VCaP (cell line): Measurements from ENCODE around the gene LYPD1.

Source experiments
- H3K27ac ChIP-seq: fragments of 450-650 bp; 2 replicates; pipeline ENCODE4 v1.5.1; 2017
- TF ChIP-seq, protein P1 (sequence below): fragments of 450-650 bp; conservative IDR thresholded peaks from 2 replicates; pipeline ENCODE4 v1.5.1; 2017; ENCODE audit warnings: mild to moderate bottlenecking, moderate library complexity

Gene LYPD1

DNA sequence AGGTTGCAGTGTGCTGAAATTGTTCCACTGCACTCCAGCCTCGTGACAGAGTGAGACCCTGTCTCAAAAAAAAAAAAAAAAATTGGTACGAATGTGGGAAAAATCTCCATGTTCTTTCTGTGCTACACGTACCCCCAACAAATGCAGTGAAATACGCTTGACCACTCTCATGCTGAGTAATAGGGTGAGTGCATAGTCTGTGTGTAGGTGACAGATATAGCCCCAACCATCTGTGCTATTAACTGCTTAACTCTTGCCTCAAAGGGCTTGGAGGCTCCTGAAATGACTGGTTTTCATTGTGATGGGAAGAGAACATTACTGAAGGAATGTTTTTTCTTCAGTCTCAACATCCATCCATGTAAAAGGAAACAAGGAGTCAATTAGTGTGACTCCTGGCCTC is 15.7 kb downstream of the LYPD1 start:
- TF ChIP-seq, protein P1, sequence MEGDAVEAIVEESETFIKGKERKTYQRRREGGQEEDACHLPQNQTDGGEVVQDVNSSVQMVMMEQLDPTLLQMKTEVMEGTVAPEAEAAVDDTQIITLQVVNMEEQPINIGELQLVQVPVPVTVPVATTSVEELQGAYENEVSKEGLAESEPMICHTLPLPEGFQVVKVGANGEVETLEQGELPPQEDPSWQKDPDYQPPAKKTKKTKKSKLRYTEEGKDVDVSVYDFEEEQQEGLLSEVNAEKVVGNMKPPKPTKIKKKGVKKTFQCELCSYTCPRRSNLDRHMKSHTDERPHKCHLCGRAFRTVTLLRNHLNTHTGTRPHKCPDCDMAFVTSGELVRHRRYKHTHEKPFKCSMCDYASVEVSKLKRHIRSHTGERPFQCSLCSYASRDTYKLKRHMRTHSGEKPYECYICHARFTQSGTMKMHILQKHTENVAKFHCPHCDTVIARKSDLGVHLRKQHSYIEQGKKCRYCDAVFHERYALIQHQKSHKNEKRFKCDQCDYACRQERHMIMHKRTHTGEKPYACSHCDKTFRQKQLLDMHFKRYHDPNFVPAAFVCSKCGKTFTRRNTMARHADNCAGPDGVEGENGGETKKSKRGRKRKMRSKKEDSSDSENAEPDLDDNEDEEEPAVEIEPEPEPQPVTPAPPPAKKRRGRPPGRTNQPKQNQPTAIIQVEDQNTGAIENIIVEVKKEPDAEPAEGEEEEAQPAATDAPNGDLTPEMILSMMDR: no peak

DNA sequence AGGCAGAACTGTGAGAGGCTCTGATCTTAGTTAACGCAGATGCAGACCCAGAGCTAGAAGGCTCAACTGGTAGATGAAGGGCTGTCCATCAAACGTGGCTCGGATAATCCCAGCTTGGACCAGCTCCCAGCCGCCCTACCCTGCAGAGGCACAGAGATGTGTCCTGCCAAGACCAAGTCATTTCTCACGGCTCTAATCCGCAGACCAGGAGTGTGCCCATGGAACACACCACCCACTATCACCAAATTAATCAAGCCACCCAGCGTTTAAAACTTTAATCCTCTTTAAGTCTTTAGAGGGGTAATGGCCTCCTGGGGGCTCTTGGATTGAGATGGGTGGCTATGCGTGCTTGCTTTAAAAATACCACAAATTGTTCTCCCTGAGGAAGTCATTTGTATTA is 17.5 kb downstream of the LYPD1 start:
- TF ChIP-seq, protein P1: no peak

More for the DNA sequence above, 15.7 kb downstream of the LYPD1 start:
- no peak overlapping the region for H3K27ac ChIP-seq

DNA sequence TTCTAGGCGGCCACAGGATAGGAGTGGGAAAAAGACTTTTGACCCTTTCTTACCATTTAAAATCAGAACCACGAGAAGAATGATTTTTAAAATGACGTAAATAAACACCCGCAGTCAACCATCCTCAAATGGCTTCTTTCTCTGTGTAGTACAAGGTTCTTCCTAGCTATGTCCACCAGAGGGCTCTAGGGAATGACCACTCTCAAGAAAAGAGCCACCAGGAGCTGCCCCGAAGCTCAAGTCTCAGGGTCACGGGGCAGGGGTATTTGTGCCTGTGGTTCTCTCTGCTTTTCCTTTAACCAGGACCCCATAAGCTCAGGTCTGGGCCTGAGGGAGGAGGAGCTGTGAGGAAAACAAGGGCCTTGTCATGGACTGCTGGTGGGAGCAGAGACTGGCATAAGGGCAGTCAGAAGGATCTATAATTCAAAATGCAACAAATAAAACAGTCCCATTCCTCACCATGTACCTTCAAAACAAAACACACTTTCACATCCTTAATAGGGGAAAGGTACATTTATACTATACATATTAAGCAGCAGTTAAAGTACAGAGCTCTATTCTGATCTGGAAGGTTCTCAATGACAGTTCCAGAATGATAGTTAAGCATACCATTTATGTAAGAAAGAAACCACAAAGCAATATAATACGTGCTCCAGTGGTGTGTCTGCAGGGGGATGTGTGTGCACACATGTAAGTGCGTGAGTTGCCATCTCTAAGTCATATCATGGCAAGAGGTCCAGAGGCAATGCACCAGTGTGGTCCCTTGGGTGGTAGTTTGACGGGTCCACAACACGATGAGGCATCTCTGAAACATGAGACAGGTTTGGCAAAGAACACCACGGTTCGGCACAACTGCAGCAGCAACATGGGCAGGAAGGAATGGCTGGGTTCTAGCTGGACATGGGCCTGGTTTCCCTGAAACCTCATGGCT is 18.6 kb downstream of the LYPD1 start:
- TF ChIP-seq, protein P1: no peak
- no peak overlapping the region for H3K27ac ChIP-seq

More for the DNA sequence above, 17.5 kb downstream of the LYPD1 start:
- no peak overlapping the region for H3K27ac ChIP-seq

GRCh38 chr2:132646540-132647108 is 23.4 kb downstream of the LYPD1 start:
- TF ChIP-seq, protein P1: no peak
- no peak overlapping the region for H3K27ac ChIP-seq

GRCh38 chr2:132645722-132646539 is 24.1 kb downstream of the LYPD1 start:
- TF ChIP-seq, protein P1: no peak
- no peak overlapping the region for H3K27ac ChIP-seq

GRCh38 chr2:132645176-132645575 is 24.8 kb downstream of the LYPD1 start:
- H3K27ac ChIP-seq: no peak overlapping the region
- TF ChIP-seq, protein P1: no peak

DNA sequence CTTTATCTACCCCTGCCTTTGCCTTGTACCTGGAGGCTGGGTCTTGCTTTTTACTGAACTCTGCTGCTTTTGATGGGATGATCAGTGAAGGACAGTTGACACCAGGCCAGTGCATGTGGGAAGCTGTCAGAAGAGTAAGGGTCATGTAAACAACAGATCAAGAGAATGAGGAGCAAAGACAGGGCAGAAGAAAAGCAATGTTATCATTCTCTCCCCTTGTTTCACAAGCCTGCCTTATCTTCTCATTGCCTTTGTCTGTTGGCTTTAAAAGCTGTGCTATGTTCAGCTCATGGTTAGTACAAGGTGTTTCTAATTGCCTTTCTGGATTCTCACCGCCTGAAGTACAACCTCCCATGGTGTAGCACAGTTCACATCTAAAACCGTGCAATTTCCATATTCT is 27.6 kb downstream of the LYPD1 start:
- TF ChIP-seq, protein P1: no peak
- H3K27ac ChIP-seq: no peak overlapping the region
